Uterus (tissue), 4 donors: Measurements from ENCODE around the gene DKC1. TPM values are rescaled to one million over a fixed set of nuclear protein-coding genes. Genes with fewer than 3 reads are reported as not detected.
A peak's percentile ranks its signal among the peaks of the same experiment; 100 is the strongest.

Source experiments
- DNase-seq, 2 donors: peaks; one replicate each; pipeline ENCODE4 v3.0.0-alpha.2; 2019 to 2020
- H3K27ac ChIP-seq, 2 donors: fragments of 200-600 bp; sonication (generic); 1 replicate in 1 of 2; 2 replicates in 1 of 2; pipeline ENCODE4 v1.5.1; 2016 to 2018
- H3K27me3 ChIP-seq, 2 donors: fragments of 200-600 bp; sonication (generic); one replicate each; pipeline ENCODE4 v1.5.1; 2018 to 2019; ENCODE audit warnings: control low read depth in 1 of 2
- H3K36me3 ChIP-seq, 2 donors: fragments of 200-600 bp; sonication (generic); one replicate each; pipeline ENCODE4 v1.5.1; 2019; ENCODE audit warnings: control low read depth in 1 of 2
- H3K4me1 ChIP-seq, 2 donors: fragments of 200-600 bp; sonication (generic); one replicate each; pipeline ENCODE4 v1.5.1; 2018 to 2019; ENCODE audit warnings: control low read depth in 1 of 2
- H3K4me3 ChIP-seq, 2 donors: fragments of 200-600 bp; sonication (generic); 1 replicate in 1 of 2; 2 replicates in 1 of 2; pipeline ENCODE4 v1.5.1; 2018 to 2019; ENCODE audit warnings: mild to moderate bottlenecking in 1 of 2
- H3K9me3 ChIP-seq, 2 donors: fragments of 200-600 bp; sonication (generic); one replicate each; pipeline ENCODE4 v1.5.1; 2019; ENCODE audit warnings: control low read depth in 1 of 2
- CTCF ChIP-seq, 4 experiments: fragments of 200-600 bp in 2 of 4; fragments of 450-650 bp in 2 of 4; sonication (generic) in 2 of 4; IDR thresholded peaks; one replicate each; pipeline ENCODE4 v1.5.1; 2016 to 2019; ENCODE audit warnings: antibody characterized with exemption in 4 of 4, mild to moderate bottlenecking in 2 of 4, moderate library complexity in 1 of 4
- POLR2A ChIP-seq, 2 donors: fragments of 450-650 bp; IDR thresholded peaks; one replicate each; pipeline ENCODE4 v1.6.1; 2016; ENCODE audit warnings: antibody characterized with exemption in 2 of 2, mild to moderate bottlenecking in 1 of 2, moderate library complexity in 1 of 2
- intact Hi-C: fragments of 100-400 bp; cut with DNase I; formaldehyde crosslinking; loops from one replicate; pipeline ENCODE4 v1.15.1; 2023; ENCODE audit warnings: low total_unique reads
- total RNA-seq, 4 donors: library from RNA; depleted of rRNA in 3 of 4; stranded (reverse); fragments of >200 nt in 3 of 4; gene quantifications; one replicate each; pipeline versions ENCODE4 v1.1.0 to v1.2.4, GENCODE V29; 2014 to 2023
- donor health status: DM: yes; HTN: yes; CAD: no.

The DKC1 gene
- total RNA-seq, 4 donors from 2014 or later = 6.4 to 36.4 (median 19.1) TPM

DNA sequence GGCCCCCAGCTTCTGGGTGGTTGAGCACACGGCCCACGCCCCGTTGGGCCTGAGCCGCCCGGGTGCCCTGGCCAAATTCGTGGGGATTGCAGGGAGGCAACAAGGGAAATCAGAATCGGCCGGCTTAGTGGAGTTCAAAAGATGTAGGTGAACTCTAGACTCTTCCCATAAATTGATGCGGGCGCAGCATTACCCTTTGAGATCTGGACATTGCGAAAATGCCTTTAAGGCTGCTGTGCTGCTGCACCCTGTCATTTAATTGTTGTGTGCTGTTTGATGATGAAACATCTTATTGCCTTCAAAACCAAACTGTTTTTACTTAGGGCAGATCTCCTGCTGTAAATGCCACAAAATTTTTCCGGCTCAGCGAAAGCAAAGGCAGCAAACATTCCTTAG is 43.0 kb downstream of the DKC1 start:
- no peaks in the 10 kb centered on the region for H3K36me3 ChIP-seq
- H3K27ac ChIP-seq = peak overlapping the region; percentile 61 to 73

DNA sequence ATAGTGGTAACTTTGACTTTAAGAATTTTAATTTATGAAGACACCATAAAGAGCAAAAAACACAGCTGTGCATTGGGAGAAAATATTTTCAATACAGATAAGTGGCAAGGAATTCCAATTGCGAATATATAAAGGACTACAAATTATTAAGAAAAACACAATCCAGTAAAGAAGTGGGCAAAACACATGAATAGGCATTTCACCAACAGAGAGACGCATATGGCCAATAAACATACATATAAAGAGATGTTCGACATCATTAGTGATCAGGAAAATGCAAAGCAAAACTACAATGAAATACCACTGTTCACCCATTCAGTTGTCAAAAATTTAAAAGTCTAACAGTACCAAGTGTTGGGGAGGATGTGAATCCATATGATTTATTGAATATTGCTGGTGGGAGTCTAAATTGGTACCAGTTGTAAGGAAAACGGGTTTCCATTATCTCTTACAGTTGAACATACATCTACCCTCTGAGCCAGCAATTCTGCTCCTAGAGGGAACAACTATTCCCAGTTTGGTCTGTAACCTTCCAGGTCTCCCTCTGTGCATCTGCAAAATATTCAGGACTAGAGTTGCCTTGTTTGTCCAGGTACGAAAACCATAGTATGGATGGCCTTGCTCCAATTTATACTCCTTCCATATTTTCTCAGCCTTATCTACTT is 44.3 kb downstream of the DKC1 start:
- H3K4me1 ChIP-seq = no peaks in the 10 kb centered on the region
- no peak for DNase-seq
- intact Hi-C loops = no loop called here
- TF ChIP-seq CTCF (IDR thresholded peaks at IDR 0.05) (no peak), POLR2A (IDR thresholded peaks at IDR 0.05) (no peak)
- no peaks in the 10 kb centered on the region for H3K27me3 ChIP-seq
- H3K4me3 ChIP-seq = no peak overlapping the region
- H3K27ac ChIP-seq = no peak overlapping the region
- no peaks in the 10 kb centered on the region for H3K9me3 ChIP-seq
- no peaks in the 10 kb centered on the region for H3K36me3 ChIP-seq

More for the DNA sequence above, 43.0 kb downstream of the DKC1 start:
- TF ChIP-seq POLR2A (IDR thresholded peaks at IDR 0.05) = no peak
- no peak for TF ChIP-seq CTCF (IDR thresholded peaks at IDR 0.05)
- peak overlapping the region; percentile 54 to 57 for H3K4me3 ChIP-seq
- intact Hi-C loops = no loop called here
- no peaks in the 10 kb centered on the region for H3K27me3 ChIP-seq
- no peak for DNase-seq
- no peaks in the 10 kb centered on the region for H3K9me3 ChIP-seq
- H3K4me1 ChIP-seq = no peaks in the 10 kb centered on the region

- no peak for DNase-seq
- intact Hi-C loops = no loop called here
- no peak overlapping the region for H3K27ac ChIP-seq
- no peaks in the 10 kb centered on the region for H3K9me3 ChIP-seq
- TF ChIP-seq POLR2A (IDR thresholded peaks at IDR 0.05) (no peak), CTCF (IDR thresholded peaks at IDR 0.05) (no peak)
- H3K27me3 ChIP-seq = peaks cover 0 to 6% of the 10 kb centered on the region in 2 donors
- no peaks in the 10 kb centered on the region for H3K4me1 ChIP-seq
- H3K4me3 ChIP-seq = no peak overlapping the region
- H3K36me3 ChIP-seq = no peaks in the 10 kb centered on the region
These were observed 47.4 kb downstream of the DKC1 start for GRCh38 chrX:154809939-154810665.

GRCh38 chrX:154812341-154813101 is 49.9 kb downstream of the DKC1 start:
- no peak overlapping the region for H3K4me3 ChIP-seq
- TF ChIP-seq CTCF (IDR thresholded peaks at IDR 0.05) = no peak
- no peak for TF ChIP-seq POLR2A (IDR thresholded peaks at IDR 0.05)
- H3K4me1 ChIP-seq = no peaks in the 10 kb centered on the region
- no peak overlapping the region for H3K27ac ChIP-seq
- no peaks in the 10 kb centered on the region for H3K36me3 ChIP-seq
- no peaks in the 10 kb centered on the region for H3K9me3 ChIP-seq
- H3K27me3 ChIP-seq = peaks cover 0 to 6% of the 10 kb centered on the region in 2 donors
- intact Hi-C loops = no loop called here
- DNase-seq = no peak

- intact Hi-C loops = no loop called here
- H3K36me3 ChIP-seq = no peaks in the 10 kb centered on the region
- no peak for TF ChIP-seq CTCF (IDR thresholded peaks at IDR 0.05)
These were observed 51.1 kb downstream of the DKC1 start for GRCh38 chrX:154813801-154814200.

More at GRCh38 chrX:154813801-154814200, 51.1 kb downstream of the DKC1 start:
- Histone ChIP-seq H3K9me3 (no peaks in the 10 kb centered on the region), H3K27me3 (peaks cover 0 to 6% of the 10 kb centered on the region in 2 donors), H3K4me1 (no peaks in the 10 kb centered on the region), H3K4me3 (no peak overlapping the region), H3K27ac (no peak overlapping the region)
- no peak for DNase-seq
